ENCODE data around the gene HSD17B2.

The HSD17B2 gene

DNA sequence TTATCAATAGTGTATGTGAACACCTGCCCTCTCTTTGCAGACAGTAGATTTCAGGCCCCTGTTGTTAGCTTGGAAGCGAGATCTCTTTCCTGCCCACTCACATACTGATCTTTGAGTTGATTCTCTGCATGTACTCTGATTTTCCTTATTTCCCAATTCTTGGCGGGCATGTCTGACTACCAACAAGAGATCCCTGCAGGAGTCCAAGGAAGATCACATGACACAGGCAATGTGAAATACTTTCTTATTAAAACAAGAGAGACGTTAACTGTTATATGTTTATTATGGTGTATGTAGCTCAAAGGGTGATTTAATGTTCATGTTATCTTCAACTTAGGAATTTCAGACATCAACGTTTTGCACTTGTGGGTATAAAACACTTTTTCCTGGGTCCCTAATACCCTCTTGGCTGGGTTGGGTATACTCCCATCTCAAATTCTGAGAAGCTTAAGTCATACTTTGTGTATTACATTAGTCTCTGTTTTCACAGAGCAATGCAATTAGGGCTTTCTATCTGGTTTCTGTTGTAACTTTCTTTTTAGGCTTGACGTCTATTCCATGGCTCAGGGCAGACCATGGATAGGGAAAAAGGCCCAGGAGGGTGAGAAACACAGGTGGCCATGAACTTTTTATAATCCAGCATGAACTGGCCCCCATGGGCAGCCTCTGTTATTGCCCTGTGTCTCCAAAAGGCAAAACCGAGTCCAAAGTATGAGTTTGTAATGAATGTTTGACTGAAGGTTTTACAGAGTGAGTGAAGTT is 32.2 kb downstream of the HSD17B2 start:
- TF ChIP-seq ZNF274 (IDR thresholded peaks at IDR 0.05; ENCODE audit: low read depth, low read length): no peak

DNA sequence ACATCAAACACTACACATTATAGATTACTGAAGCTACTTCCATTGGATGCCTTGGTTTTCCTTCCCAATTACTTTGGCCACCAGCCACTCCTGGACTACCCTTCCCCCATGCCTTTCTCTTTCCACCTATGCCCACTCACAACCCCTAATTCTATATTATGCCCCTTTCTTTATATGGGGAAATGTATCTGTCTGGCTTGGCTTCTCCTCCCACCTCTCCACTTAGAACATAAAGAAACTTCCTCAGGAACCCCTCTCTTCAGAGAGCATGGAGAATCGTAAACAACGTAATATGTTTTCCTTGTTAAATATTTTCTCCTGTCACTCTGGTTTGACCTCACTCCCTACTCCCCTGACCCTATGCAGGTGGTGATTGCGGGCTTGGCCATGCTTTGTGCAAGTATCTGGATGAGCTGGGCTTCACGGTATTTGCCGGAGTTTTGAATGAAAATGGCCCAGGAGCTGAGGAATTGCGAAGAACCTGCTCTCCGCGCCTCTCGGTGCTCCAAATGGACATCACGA is 32.8 kb downstream of the HSD17B2 start:
- TF ChIP-seq ZNF274 (IDR thresholded peaks at IDR 0.05; ENCODE audit: low read depth, low read length): no peak
- no peak overlapping the region for H3K4me3 ChIP-seq (ENCODE audit: low read length)

More for the DNA sequence above, 32.2 kb downstream of the HSD17B2 start:
- H3K4me3 ChIP-seq (ENCODE audit: low read length): no peak overlapping the region

DNA sequence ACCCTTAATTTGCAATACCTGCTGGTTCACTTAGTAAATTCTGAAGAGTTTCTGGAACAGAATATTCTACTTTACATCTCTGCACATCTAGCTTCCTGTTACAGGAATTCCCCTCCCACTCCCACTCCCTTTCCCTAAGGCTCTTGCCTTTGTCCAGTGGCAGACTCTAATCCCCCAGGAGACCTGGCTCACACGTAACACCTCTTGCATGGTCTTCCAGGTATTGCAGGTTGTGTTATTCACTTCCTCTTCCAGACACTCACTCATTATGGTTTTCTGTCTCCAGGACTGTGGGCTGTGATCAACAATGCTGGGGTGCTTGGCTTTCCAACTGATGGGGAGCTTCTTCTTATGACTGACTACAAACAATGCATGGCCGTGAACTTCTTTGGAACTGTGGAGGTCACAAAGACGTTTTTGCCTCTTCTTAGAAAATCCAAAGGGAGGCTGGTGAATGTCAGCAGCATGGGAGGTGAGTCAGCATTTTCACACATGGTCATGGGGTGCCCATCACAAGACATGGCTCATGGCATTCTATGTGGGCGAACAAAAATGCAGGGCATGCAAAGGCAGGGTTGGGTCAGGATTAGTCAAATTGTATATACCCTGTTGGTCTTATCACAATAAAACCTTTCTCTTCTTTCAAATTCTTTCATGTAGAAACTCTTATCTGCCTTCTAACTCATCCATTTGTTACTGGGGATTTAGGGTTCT is 35.8 kb downstream of the HSD17B2 start:
- no peak for TF ChIP-seq ZNF274 (IDR thresholded peaks at IDR 0.05; ENCODE audit: low read depth, low read length)
- H3K4me3 ChIP-seq (ENCODE audit: low read length): no peak overlapping the region

DNA sequence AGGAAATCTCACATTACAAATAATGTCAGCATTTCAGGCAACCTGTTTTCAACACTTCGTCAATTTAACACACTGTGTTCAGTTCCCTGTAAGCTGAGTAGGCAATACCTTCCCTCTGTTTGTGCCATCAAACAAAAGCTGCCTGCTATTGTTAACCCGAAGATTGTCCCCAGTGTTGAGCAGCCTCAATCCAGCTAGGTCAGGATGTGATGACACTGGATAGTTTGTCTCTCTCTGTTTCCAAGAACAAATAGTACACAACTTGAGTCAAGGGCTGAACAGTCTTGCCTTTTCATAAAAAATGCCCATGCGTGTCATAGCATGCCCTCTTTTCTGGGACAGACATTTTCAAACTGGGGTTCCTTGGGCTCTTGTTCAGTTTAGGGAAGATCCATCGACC is 36.4 kb downstream of the HSD17B2 start:
- no peak for TF ChIP-seq ZNF274 (IDR thresholded peaks at IDR 0.05; ENCODE audit: low read depth, low read length)
- H3K4me3 ChIP-seq (ENCODE audit: low read length): no peak overlapping the region

DNA sequence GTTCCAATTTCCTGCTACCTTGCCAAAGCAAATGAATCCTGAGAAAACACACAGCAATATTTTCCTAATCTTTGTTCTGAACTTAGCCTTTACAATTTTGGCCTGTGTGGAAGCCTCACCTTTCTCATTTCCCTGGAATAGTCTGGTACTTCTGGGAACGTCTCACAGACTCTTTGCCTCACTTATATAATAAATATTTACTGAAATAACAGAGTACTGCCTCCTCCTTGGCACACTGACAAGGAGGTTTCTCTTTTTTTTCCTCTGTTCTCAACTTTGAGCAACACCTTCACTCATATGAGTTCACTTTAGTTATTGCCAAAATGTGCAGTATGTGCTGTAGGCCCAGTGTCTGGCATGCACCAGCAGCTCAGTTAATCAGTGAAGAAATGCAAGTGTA is 37.3 kb downstream of the HSD17B2 start:
- no peak overlapping the region for H3K4me3 ChIP-seq (ENCODE audit: low read length)
- no peak for TF ChIP-seq ZNF274 (IDR thresholded peaks at IDR 0.05; ENCODE audit: low read depth, low read length)

DNA sequence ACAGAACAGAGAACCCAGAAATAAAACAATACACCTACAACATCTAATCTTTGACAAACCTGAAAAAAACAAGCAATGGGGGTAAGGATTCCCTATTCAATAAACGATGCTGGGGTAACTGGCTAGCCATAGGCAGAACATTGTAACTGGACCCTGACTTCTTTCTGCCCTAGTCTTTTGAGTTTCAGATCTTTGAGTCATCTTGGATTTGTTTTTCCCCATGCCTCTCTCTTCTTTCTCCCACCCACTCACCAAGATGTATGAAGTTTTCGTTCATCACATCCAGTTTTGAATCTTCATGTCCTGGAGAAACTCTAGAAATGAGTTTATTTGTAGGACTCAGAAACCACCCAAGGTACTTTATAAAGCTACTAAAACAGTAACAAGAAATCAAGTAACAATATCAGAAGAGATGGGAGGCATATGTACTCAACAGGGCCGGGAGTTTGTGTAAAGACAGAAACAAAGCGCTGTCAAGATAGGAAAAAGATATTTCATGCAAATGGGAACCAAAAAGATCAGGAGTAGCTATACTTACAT is 39.0 kb downstream of the HSD17B2 start:
- no peak for TF ChIP-seq ZNF274 (IDR thresholded peaks at IDR 0.05; ENCODE audit: low read depth, low read length)
- no peak overlapping the region for H3K4me3 ChIP-seq (ENCODE audit: low read length)

DNA sequence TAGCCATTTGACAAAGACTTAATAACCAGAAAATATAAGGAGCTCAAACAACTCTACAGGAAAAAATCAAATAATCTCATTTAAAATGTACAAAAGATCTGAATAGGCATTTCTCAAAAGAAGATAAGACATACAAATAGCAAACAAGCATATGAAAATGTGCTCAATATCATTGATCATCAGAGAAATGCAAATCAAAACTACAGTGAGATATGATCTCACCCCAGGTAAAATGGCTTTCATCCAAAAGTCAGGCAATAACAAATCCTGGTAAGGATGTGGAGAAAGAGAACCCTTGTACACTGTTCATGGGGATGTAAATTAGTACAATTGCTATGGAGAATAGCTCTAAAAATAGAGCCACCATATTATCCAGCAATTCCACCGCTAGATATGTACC is 43.1 kb downstream of the HSD17B2 start:
- no peak overlapping the region for H3K4me3 ChIP-seq (ENCODE audit: low read length)
- TF ChIP-seq ZNF274 (IDR thresholded peaks at IDR 0.05; ENCODE audit: low read depth, low read length): no peak

DNA sequence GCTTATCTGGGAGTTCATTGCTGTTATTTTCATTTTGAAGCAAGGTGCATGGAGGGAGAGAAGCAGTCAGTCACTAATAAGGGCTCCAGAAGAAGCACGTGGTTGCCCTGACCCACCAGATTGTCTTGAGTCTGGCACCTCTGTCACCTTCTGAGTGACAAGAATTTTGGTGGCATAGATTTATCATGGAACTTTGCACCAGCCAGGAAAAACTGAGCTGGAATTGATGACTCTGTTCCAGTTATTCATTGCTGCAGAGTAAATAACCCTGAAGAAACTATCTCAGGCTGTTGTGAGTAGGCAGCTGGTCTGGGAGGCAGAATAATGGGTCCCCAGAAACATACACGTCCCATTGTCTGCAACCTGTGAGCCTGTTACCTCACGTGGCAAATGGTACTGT is 44.8 kb downstream of the HSD17B2 start:
- TF ChIP-seq ZNF274 (IDR thresholded peaks at IDR 0.05; ENCODE audit: low read depth, low read length): no peak
- no peak overlapping the region for H3K4me3 ChIP-seq (ENCODE audit: low read length)

DNA sequence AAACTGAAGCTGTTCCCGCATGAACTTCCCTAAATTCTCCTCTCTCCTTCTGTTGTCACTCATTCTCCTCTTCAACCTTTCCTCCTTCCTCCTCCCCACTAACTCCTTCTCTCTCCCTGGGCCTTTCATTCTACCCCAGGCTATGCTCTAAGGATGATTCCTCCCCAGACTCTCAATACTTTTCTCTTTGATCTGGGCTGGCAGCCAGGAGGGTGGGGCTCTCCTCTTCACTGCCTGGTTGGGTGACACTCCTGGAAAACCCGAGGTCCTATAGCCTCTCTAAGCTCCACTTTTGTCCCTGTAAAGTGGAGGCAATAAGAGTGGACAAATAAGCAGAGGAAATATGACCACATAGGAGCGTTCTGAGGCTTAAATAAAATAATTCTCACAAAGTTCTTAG is 46.2 kb downstream of the HSD17B2 start:
- no peak overlapping the region for H3K4me3 ChIP-seq (ENCODE audit: low read length)
- TF ChIP-seq ZNF274 (IDR thresholded peaks at IDR 0.05; ENCODE audit: low read depth, low read length): no peak

DNA sequence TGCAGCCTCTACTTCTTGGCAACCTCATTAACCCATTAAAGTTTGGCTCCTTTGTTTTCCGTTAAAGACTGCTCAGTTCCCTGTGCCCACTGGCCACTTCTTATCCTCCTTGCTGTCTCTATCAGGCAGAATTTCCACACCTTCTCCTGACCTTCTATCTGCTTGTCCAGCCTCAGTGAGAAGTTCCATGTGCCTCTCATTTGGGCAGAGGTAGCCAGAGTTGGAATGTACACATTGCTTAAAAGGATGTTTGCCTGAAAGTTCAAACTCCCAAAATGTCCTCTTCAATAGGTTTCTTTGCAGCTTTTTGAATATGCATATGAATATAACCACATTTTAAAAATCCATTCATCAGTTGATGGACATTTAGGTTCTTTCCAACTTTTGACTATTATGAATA is 47.0 kb downstream of the HSD17B2 start:
- no peak for TF ChIP-seq ZNF274 (IDR thresholded peaks at IDR 0.05; ENCODE audit: low read depth, low read length)
- H3K4me3 ChIP-seq (ENCODE audit: low read length): no peak overlapping the region

DNA sequence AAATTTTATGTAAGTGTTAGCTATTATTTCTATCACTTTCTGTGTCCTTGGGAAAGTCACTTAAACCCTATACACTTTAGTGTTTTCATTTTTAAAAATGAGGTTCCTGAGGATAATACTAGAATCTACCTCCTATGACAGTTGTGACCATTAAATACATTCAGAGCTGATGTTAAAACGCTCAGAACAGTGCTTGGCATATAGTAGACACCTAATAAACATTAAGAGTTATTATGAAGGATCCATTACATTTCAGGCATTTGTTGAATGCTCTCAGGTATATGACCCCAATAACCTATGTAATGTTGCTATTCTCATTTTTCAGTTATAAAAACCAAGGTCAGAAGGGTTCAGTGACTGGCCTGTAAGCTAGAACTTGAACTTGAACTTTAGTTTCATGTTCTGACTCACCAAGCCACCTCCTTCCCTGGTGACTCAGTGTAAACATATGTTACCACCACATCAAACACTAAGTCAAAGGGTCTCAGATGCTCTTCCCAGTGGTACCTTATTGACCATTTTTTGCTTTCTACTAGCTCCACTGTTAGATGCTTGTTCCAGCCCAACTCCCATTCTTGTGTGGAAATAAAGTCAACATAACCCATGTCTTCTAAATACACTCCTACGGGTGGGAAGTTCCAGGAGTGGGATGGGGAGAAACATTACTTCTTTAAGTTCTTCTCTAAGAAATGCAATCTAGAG is 47.6 kb downstream of the HSD17B2 start:
- TF ChIP-seq ZNF274 (IDR thresholded peaks at IDR 0.05; ENCODE audit: low read depth, low read length): no peak

DNA sequence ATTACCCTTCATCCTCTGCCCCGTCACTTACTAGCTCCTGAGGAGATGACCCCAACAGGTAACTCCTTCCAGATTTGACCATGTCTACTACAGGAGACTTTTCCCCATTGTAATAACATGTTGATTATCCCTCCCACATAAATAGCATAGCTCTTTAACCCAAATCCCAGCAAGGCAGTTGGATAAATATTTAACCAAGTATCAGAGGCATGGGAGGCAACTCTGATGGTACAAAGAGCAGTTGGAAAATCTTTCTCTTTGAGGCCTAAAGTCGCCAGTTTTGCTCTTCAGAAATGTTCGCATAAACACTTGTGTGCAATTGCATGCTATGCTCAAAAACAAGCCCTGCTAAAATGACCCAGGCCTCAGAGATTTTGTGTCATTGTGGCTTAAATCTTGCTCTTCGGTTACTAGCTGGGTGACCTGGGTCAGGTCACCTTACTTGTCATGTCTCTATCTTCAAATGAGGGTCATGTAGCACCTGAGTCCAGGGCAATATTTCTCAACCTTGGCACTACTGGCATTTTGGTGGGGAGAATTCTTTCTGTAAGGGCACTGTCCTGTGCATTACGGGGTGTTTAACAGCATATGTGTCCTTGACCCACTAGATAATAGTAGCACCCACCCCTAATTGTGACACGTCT is 48.8 kb downstream of the HSD17B2 start:
- no peak for TF ChIP-seq ZNF274 (IDR thresholded peaks at IDR 0.05; ENCODE audit: low read depth, low read length)
- H3K4me3 ChIP-seq (ENCODE audit: low read length): no peak overlapping the region

More for the DNA sequence above, 47.6 kb downstream of the HSD17B2 start:
- no peak overlapping the region for H3K4me3 ChIP-seq (ENCODE audit: low read length)

DNA sequence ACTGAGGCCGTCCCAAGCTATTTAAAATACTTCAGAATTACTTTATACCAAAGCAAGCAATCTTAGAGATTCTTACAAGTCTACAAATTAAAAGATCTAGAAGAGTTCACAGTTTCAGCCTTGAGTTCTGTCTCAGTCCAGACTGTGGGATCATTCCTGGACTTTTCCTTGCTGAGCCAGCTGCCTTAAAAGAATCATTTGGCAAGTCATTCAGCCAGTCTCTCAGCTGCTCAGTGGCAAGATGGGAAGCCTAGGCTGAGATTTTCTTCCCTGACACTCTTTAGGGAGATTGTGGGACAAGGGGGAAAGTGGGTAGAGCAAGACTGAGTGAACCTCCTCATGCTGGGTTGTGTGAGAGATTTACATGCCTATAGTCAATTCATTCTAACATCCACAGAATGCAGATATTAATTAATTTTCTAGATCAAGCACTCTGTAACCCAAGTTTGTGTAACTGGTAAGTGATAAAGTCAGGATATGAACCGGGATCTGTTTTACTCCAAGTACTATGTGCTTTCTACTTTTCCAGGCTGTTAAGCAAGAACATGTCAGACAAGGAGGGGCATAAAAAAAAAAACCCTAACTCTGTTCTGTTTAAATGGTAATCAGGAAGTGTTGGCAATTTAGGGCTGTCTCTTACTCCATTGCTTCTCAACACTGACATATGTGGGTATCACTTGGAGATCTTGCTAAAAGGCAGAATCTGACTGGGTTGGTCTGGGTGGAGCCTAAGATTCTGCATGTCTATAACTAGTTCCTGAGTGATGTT is 50.1 kb downstream of the HSD17B2 start:
- H3K4me3 ChIP-seq (ENCODE audit: low read length): no peak overlapping the region
- TF ChIP-seq ZNF274 (IDR thresholded peaks at IDR 0.05; ENCODE audit: low read depth, low read length): no peak

Measured in GM08714 (cell line).